HepG2 (cell line): ENCODE data around the gene SLC25A33. TPM values are rescaled to one million over a fixed set of nuclear protein-coding genes. Genes with fewer than 3 reads are reported as not detected.

Source experiments
- BORCS8-MEF2B ChIP-seq: sonication (generic); formaldehyde crosslinking; IDR thresholded peaks from 2 replicates; pipeline ENCODE4 v1.8.0; 2022; ENCODE audit warnings: mild to moderate bottlenecking, missing genetic modification reagents
- KDM1A ChIP-seq: IDR thresholded peaks from 2 replicates; pipeline ENCODE4 v1.6.1; 2016; ENCODE audit warnings: missing compliant biosample characterization
- MEIS2 ChIP-seq: sonication (generic); formaldehyde crosslinking; IDR thresholded peaks from 2 replicates; pipeline ENCODE4 v1.9.0; 2021; ENCODE audit warnings: mild to moderate bottlenecking, missing genetic modification reagents
- NR3C1 ChIP-seq: sonication (generic); formaldehyde crosslinking; IDR thresholded peaks from 2 replicates; pipeline ENCODE4 v1.4.0; 2020; ENCODE audit warnings: missing genetic modification reagents
- ONECUT2 ChIP-seq: sonication (generic); formaldehyde crosslinking; IDR thresholded peaks from 2 replicates; pipeline ENCODE4 v1.4.0; 2020; ENCODE audit warnings: missing genetic modification reagents
- SOX5 ChIP-seq: IDR thresholded peaks from 2 replicates; pipeline ENCODE4 v1.6.1; 2016; ENCODE audit warnings: borderline replicate concordance
- ZBTB7B ChIP-seq: sonication (generic); formaldehyde crosslinking; IDR thresholded peaks from 2 replicates; pipeline ENCODE4 v1.4.0; 2020; ENCODE audit warnings: missing genetic modification reagents
- ZNF124 ChIP-seq: sonication (generic); formaldehyde crosslinking; IDR thresholded peaks from 2 replicates; pipeline ENCODE4 v1.4.0; 2020; ENCODE audit warnings: missing genetic modification reagents
- ZNF577 ChIP-seq: sonication (generic); formaldehyde crosslinking; IDR thresholded peaks from 2 replicates; pipeline ENCODE4 v1.4.0; 2020; ENCODE audit warnings: mild to moderate bottlenecking, low read depth, missing genetic modification reagents, borderline replicate concordance
- ZNF720 ChIP-seq: sonication (generic); formaldehyde crosslinking; IDR thresholded peaks from 2 replicates; pipeline ENCODE4 v1.4.0; 2020; ENCODE audit warnings: missing genetic modification reagents
- ZNF781 ChIP-seq: sonication (generic); formaldehyde crosslinking; IDR thresholded peaks from 2 replicates; pipeline ENCODE4 v1.5.1; 2020; ENCODE audit warnings: borderline replicate concordance, mild to moderate bottlenecking, missing genetic modification reagents; ENCODE audit errors: not compliant biosample characterization
- polyA plus RNA-seq, 8 experiments: library from polyadenylated mRNA; depleted of rRNA in 3 of 8; stranded (reverse) in 7 of 8; unstranded in 1 of 8; fragments of >200 nt; fragmentation: Illumina TruSeq in 4 of 8; extraction: Trizol in 4 of 8; gene quantifications; 2 replicates each; pipeline versions ENCODE4 v1.2.1 to v1.2.3, GENCODE V29; 2011 to 2016; ENCODE audit warnings: low read depth in 4 of 8, missing spikeins in 1 of 8, mixed read lengths in 1 of 8; ENCODE audit not compliant: insufficient read depth in 1 of 8
- total RNA-seq, 5 experiments: library from RNA; depleted of rRNA; stranded (reverse); fragments of >200 nt; fragmentation: Illumina TruSeq; extraction: Trizol; gene quantifications; 2 replicates each; pipeline ENCODE4 v1.2.3, GENCODE V29; 2016; ENCODE audit warnings: low read depth in 1 of 5
- TF ChIP-seq, protein P1 (sequence below): sonication (generic); formaldehyde crosslinking; IDR thresholded peaks from 2 replicates; pipeline ENCODE4 v1.5.1; 2020; ENCODE audit warnings: mild to moderate bottlenecking, missing genetic modification reagents, borderline replicate concordance
- TF ChIP-seq, protein P2 (sequence below): IDR thresholded peaks from 2 replicates; pipeline ENCODE4 v1.6.1; 2016; ENCODE audit warnings: missing genetic modification reagents, missing compliant biosample characterization
- TF ChIP-seq, protein P3 (sequence below): sonication (generic); formaldehyde crosslinking; IDR thresholded peaks from 2 replicates; pipeline ENCODE4 v1.5.0; 2020; ENCODE audit warnings: missing genetic modification reagents
- TF ChIP-seq, protein P4 (sequence below): sonication (generic); formaldehyde crosslinking; IDR thresholded peaks from 2 replicates; pipeline ENCODE4 v1.9.0; 2022; ENCODE audit warnings: low read depth, missing genetic modification reagents

SLC25A33 gene
- total and polyA plus RNA-seq, 2 of the 13 experiments (the other 11 are each of a cell fraction or from before 2014, with no cell fraction given) = 15.4 to 50.3 TPM

DNA sequence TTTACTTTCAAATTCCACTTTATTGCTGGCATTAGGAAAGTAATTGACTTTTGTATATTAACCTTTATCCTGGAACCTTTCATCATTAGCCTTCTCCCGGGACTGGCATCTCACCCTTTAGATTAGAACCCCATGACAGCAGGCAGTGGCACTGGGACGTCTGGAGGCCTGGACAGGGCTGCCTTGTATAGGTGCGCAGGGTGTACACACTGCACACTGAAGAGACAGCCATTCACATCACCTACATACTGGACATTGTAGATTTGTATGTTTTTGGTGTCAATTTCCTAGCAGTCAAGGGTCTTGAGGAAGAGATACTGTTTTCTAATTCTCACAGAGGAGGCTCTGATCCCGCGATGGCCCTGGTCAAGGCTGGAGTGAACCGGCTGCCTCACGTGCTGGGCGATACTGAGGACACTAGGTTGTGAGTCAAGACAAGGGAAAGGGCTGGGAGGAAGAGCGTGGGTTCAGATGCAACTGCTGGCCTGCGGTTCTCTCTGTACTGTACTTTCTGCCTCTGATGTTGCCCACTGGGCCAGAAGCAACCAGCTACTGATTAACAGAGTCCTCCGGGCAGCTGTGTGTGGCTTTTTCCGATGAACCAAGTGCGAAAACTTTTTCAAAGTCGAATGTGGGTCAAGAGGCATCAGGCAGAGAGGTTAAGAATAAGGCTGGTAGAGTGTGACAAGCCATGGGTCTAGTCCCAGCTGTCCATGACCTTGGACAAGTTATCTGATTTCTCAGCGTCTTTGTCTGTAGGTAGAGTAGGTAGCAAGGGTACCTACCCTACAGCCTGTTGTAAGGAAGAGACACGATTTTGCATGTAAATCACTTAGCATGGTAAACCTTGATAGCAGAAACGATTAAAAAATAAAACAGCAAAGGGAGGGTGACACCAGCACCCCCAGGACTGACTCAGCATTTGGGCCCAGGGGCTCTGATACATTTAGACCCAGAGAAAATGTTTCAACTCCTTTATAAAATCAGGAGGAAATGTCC is 38.2 kb upstream of the SLC25A33 start (continued):
- no peak for TF ChIP-seq ZNF124 (CRISPR knock-in tag)
- TF ChIP-seq, protein P1, sequence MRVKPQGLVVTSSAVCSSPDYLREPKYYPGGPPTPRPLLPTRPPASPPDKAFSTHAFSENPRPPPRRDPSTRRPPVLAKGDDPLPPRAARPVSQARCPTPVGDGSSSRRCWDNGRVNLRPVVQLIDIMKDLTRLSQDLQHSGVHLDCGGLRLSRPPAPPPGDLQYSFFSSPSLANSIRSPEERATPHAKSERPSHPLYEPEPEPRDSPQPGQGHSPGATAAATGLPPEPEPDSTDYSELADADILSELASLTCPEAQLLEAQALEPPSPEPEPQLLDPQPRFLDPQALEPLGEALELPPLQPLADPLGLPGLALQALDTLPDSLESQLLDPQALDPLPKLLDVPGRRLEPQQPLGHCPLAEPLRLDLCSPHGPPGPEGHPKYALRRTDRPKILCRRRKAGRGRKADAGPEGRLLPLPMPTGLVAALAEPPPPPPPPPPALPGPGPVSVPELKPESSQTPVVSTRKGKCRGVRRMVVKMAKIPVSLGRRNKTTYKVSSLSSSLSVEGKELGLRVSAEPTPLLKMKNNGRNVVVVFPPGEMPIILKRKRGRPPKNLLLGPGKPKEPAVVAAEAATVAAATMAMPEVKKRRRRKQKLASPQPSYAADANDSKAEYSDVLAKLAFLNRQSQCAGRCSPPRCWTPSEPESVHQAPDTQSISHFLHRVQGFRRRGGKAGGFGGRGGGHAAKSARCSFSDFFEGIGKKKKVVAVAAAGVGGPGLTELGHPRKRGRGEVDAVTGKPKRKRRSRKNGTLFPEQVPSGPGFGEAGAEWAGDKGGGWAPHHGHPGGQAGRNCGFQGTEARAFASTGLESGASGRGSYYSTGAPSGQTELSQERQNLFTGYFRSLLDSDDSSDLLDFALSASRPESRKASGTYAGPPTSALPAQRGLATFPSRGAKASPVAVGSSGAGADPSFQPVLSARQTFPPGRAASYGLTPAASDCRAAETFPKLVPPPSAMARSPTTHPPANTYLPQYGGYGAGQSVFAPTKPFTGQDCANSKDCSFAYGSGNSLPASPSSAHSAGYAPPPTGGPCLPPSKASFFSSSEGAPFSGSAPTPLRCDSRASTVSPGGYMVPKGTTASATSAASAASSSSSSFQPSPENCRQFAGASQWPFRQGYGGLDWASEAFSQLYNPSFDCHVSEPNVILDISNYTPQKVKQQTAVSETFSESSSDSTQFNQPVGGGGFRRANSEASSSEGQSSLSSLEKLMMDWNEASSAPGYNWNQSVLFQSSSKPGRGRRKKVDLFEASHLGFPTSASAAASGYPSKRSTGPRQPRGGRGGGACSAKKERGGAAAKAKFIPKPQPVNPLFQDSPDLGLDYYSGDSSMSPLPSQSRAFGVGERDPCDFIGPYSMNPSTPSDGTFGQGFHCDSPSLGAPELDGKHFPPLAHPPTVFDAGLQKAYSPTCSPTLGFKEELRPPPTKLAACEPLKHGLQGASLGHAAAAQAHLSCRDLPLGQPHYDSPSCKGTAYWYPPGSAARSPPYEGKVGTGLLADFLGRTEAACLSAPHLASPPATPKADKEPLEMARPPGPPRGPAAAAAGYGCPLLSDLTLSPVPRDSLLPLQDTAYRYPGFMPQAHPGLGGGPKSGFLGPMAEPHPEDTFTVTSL (CRISPR knock-in tag) = no peak; the same call in 1 of the 2 replicates
- TF ChIP-seq, protein P2, sequence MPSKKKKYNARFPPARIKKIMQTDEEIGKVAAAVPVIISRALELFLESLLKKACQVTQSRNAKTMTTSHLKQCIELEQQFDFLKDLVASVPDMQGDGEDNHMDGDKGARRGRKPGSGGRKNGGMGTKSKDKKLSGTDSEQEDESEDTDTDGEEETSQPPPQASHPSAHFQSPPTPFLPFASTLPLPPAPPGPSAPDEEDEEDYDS (CRISPR knock-in tag) = peak; percentile 36
- TF ChIP-seq, protein P3, sequence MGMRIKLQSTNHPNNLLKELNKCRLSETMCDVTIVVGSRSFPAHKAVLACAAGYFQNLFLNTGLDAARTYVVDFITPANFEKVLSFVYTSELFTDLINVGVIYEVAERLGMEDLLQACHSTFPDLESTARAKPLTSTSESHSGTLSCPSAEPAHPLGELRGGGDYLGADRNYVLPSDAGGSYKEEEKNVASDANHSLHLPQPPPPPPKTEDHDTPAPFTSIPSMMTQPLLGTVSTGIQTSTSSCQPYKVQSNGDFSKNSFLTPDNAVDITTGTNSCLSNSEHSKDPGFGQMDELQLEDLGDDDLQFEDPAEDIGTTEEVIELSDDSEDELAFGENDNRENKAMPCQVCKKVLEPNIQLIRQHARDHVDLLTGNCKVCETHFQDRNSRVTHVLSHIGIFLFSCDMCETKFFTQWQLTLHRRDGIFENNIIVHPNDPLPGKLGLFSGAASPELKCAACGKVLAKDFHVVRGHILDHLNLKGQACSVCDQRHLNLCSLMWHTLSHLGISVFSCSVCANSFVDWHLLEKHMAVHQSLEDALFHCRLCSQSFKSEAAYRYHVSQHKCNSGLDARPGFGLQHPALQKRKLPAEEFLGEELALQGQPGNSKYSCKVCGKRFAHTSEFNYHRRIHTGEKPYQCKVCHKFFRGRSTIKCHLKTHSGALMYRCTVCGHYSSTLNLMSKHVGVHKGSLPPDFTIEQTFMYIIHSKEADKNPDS (CRISPR knock-in tag) = no peak
- TF ChIP-seq KDM1A (CRISPR knock-in tag) = no peak
- TF ChIP-seq ZNF577 = no peak
- peak; percentile 74 for TF ChIP-seq BORCS8-MEF2B
- TF ChIP-seq ZNF781 (CRISPR knock-in tag) = no peak
- no peak for TF ChIP-seq ZNF720 (CRISPR knock-in tag)
- TF ChIP-seq ZBTB7B (CRISPR knock-in tag) = 0 out of 2 replicates have a peak, but pooled peaks have one; percentile 27
- peak; percentile 72 for TF ChIP-seq SOX5 (CRISPR knock-in tag)
- TF ChIP-seq ONECUT2 (CRISPR knock-in tag) = no peak
- peak; percentile 39; the same call in 1 of the 2 replicates for TF ChIP-seq MEIS2 (CRISPR knock-in tag)
- no peak for TF ChIP-seq NR3C1 (CRISPR knock-in tag)
- TF ChIP-seq, protein P4, sequence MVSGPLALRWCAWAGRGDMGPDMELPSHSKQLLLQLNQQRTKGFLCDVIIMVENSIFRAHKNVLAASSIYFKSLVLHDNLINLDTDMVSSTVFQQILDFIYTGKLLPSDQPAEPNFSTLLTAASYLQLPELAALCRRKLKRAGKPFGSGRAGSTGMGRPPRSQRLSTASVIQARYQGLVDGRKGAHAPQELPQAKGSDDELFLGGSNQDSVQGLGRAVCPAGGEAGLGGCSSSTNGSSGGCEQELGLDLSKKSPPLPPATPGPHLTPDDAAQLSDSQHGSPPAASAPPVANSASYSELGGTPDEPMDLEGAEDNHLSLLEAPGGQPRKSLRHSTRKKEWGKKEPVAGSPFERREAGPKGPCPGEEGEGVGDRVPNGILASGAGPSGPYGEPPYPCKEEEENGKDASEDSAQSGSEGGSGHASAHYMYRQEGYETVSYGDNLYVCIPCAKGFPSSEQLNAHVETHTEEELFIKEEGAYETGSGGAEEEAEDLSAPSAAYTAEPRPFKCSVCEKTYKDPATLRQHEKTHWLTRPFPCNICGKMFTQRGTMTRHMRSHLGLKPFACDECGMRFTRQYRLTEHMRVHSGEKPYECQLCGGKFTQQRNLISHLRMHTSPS (CRISPR knock-in tag) = peak; percentile 70; the same call in 1 of the 2 replicates
